Right lobe of liver (tissue), 6 donors: ENCODE measurements around the gene DTNB. TPM values are rescaled to one million over a fixed set of nuclear protein-coding genes. Genes with fewer than 3 reads are reported as not detected.

Source experiments
- ATAC-seq, 4 donors: fragments of 200-7000 bp; cut with Tn5 transposase; one replicate each; pipeline ENCODE4 v1.9.1; 2020; ENCODE audit warnings: mild to moderate bottlenecking in 4 of 4, moderate library complexity in 4 of 4
- DNase-seq, 3 donors: peaks; one replicate each; pipeline ENCODE4 v3.0.0-alpha.2; 2020
- H3K27ac ChIP-seq, 3 donors: fragments of 200-600 bp; one replicate each; pipeline ENCODE4 v1.8.0; 2022
- H3K27me3 ChIP-seq, 2 donors: fragments of 200-600 bp; one replicate each; pipeline ENCODE4 v1.8.0; 2022
- H3K36me3 ChIP-seq, 4 donors: fragments of 200-600 bp; sonication (generic) in 1 of 4; one replicate each; pipeline versions ENCODE4 v1.5.1 to v1.8.0; 2017 to 2022; ENCODE audit warnings: control low read depth in 1 of 4
- H3K4me1 ChIP-seq, 4 donors: fragments of 200-600 bp; sonication (generic) in 1 of 4; one replicate each; pipeline versions ENCODE4 v1.5.1 to v1.8.0; 2017 to 2022; ENCODE audit warnings: control low read depth in 1 of 4
- H3K4me3 ChIP-seq, 3 donors: fragments of 200-600 bp; one replicate each; pipeline ENCODE4 v1.8.0; 2022
- H3K9me3 ChIP-seq, 4 donors: fragments of 200-600 bp; sonication (generic) in 1 of 4; one replicate each; pipeline versions ENCODE4 v1.5.1 to v1.8.0; 2017 to 2022; ENCODE audit warnings: control low read depth in 1 of 4
- CTCF ChIP-seq, 4 donors: fragments of 200-600 bp in 3 of 4; fragments of 450-650 bp in 1 of 4; IDR thresholded peaks; one replicate each; pipeline versions ENCODE4 v1.5.1 to v1.8.0; 2016 to 2022; ENCODE audit warnings: antibody characterized with exemption in 4 of 4, mild to moderate bottlenecking in 2 of 4
- POLR2A ChIP-seq: fragments of 450-650 bp; IDR thresholded peaks from one replicate; pipeline ENCODE4 v1.6.1; 2017; ENCODE audit warnings: antibody characterized with exemption, mild to moderate bottlenecking
- WGBS: methylation state at CpG from one replicate; pipeline ENCODE4 v1.1.6; 2018; ENCODE audit warnings: low coverage, low lambda C conversion rate; ENCODE audit not compliant: insufficient coverage; ENCODE audit errors: missing lambda C conversion rate; 5-methylcytosine and 5-hydroxymethylcytosine counted together
- intact Hi-C, 2 donors: fragments of 100-400 bp; cut with DNase I; formaldehyde crosslinking; loops; one replicate each; pipeline versions ENCODE4 v1.11.2 to v1.14.1; 2022
- total RNA-seq, 6 experiments: library from RNA; depleted of rRNA in 2 of 6; stranded (reverse); fragments of >200 nt in 2 of 6; fragmentation: NEBNext Ultra II Directional in 3 of 6; extraction: Animal tissue kit (Norgen Biotek cat#: 25700) in 3 of 6; gene quantifications; one replicate each; pipeline versions ENCODE4 v1.1.0 to v1.2.4, GENCODE V29; 2016 to 2023
- donor health status: DM: no; HTN: yes; CAD: no.
- donor health status: DM: no; HTN: no; CAD: no.
- donor health status: DM: no; HTN: no; CAD: no.
- donor health status: DM: no; HTN: yes; CAD: no.
- donor health status: DM: no; HTN: yes; CAD: no.

The DTNB gene
- total RNA-seq, 6 experiments from 2014 or later, result 7.0 to 10.3 (median 8.8) TPM

GRCh38 chr2:25491966-25492532 lies 181.3 kb downstream of the DTNB start:
- TF ChIP-seq CTCF (IDR thresholded peaks at IDR 0.05), result no peak
- TF ChIP-seq POLR2A, result no peak
- no peaks in the 10 kb centered on the region for H3K9me3 ChIP-seq
- DNase-seq (no peak), ATAC-seq (peak in 1 of 4 donors; percentile 42)
- no peaks in the 10 kb centered on the region for H3K27me3 ChIP-seq
- no peak overlapping the region for H3K4me3 ChIP-seq
- intact Hi-C loops, result no loop called here
- peaks cover 0 to under 1% (median 0%) of the 10 kb centered on the region in 4 donors for H3K36me3 ChIP-seq
- 76% methylated on average over 6 of the region's 6 CpGs for WGBS
- H3K27ac ChIP-seq, result no peak overlapping the region
- H3K4me1 ChIP-seq, result peaks cover 0 to 4% (median 2%) of the 10 kb centered on the region in 4 donors

GRCh38 chr2:25491003-25491696 lies 182.2 kb downstream of the DTNB start:
- no peak for TF ChIP-seq CTCF (IDR thresholded peaks at IDR 0.05)
- no peak for TF ChIP-seq POLR2A
- Histone ChIP-seq H3K36me3 (no peaks in the 10 kb centered on the region), H3K27me3 (no peaks in the 10 kb centered on the region), H3K9me3 (no peaks in the 10 kb centered on the region), H3K27ac (no peak overlapping the region), H3K4me1 (peaks cover 0 to 4% (median 2%) of the 10 kb centered on the region in 4 donors), H3K4me3 (no peak overlapping the region)
- ATAC-seq, result no peak
- intact Hi-C loops, result no loop called here
- 91% methylated on average over 6 of the region's 6 CpGs for WGBS
- no peak for DNase-seq

- ATAC-seq (peak in 2 of 4 donors; percentile 52 to 65), DNase-seq (no peak)
- H3K27ac ChIP-seq, result no peak overlapping the region
- H3K9me3 ChIP-seq, result no peaks in the 10 kb centered on the region
- intact Hi-C loops, result no loop called here
- 48% methylated on average over 3 of the region's 3 CpGs for WGBS
- TF ChIP-seq POLR2A (no peak), CTCF (IDR thresholded peaks at IDR 0.05) (no peak)
- no peaks in the 10 kb centered on the region for H3K36me3 ChIP-seq
- no peaks in the 10 kb centered on the region for H3K27me3 ChIP-seq
- peaks cover 0 to 4% (median 2%) of the 10 kb centered on the region in 4 donors for H3K4me1 ChIP-seq
- no peak overlapping the region for H3K4me3 ChIP-seq
These were observed 183.2 kb downstream of the DTNB start for GRCh38 chr2:25490217-25490616.

GRCh38 chr2:25489631-25490030 lies 183.7 kb downstream of the DTNB start:
- intact Hi-C loops, result no loop called here
- Histone ChIP-seq H3K4me3 (no peak overlapping the region), H3K4me1 (peaks cover 0 to 4% (median 2%) of the 10 kb centered on the region in 4 donors), H3K9me3 (no peaks in the 10 kb centered on the region), H3K36me3 (no peaks in the 10 kb centered on the region), H3K27ac (no peak overlapping the region), H3K27me3 (no peaks in the 10 kb centered on the region)
- no peak for ATAC-seq
- 100% methylated on average over 1 of the region's 1 CpG for WGBS
- DNase-seq, result no peak
- TF ChIP-seq POLR2A (no peak), CTCF (IDR thresholded peaks at IDR 0.05) (no peak)
